ENCODE measurements around the gene GALNT7. TPM values are rescaled to one million over a fixed set of nuclear protein-coding genes. Genes with fewer than 3 reads are reported as not detected.

Gene GALNT7
- total and polyA plus RNA-seq, 4 donors, result 0.65 to 13.0 (median 2.1) TPM

DNA sequence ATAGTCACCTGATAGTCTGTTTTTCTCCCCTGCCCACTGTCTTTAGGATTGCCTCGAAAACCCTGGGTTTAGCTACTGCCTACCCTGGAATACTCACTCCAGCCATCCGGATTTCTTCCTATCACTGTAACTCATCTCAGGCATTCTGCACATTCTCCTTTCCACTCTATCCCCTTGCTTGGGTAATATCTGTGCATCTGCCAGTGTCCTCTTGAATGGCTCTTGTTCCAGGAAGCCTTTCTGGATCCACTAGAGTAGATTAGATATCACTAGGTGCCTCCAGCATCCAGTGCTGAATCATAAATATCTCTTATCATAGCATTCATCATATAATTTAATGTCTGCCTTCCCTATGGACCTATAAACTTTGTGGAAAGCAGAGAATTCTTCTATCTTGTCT, 17.1 kb upstream of the GALNT7 start:
- H3K9me3 ChIP-seq (ENCODE audit: control insufficient read depth in 4 of 4, low read length in 3 of 4), result no peaks in the 10 kb centered on the region
- no peaks in the 10 kb centered on the region for H3K27me3 ChIP-seq (ENCODE audit: control insufficient read depth in 4 of 4, insufficient read depth in 4 of 4, low read length in 3 of 4)
- no peak overlapping the region for H3K27ac ChIP-seq (ENCODE audit: low read depth in 1 of 2, low read length in 2 of 2)
- 80% methylated on average over 2 of the region's 2 CpGs for WGBS
- TF ChIP-seq, protein P1, sequence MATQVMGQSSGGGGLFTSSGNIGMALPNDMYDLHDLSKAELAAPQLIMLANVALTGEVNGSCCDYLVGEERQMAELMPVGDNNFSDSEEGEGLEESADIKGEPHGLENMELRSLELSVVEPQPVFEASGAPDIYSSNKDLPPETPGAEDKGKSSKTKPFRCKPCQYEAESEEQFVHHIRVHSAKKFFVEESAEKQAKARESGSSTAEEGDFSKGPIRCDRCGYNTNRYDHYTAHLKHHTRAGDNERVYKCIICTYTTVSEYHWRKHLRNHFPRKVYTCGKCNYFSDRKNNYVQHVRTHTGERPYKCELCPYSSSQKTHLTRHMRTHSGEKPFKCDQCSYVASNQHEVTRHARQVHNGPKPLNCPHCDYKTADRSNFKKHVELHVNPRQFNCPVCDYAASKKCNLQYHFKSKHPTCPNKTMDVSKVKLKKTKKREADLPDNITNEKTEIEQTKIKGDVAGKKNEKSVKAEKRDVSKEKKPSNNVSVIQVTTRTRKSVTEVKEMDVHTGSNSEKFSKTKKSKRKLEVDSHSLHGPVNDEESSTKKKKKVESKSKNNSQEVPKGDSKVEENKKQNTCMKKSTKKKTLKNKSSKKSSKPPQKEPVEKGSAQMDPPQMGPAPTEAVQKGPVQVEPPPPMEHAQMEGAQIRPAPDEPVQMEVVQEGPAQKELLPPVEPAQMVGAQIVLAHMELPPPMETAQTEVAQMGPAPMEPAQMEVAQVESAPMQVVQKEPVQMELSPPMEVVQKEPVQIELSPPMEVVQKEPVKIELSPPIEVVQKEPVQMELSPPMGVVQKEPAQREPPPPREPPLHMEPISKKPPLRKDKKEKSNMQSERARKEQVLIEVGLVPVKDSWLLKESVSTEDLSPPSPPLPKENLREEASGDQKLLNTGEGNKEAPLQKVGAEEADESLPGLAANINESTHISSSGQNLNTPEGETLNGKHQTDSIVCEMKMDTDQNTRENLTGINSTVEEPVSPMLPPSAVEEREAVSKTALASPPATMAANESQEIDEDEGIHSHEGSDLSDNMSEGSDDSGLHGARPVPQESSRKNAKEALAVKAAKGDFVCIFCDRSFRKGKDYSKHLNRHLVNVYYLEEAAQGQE (IDR thresholded peaks at IDR 0.05), result no peak
- no peak for TF ChIP-seq GABPA (IDR thresholded peaks at IDR 0.05 in 1 of 2, conservative IDR thresholded peaks at IDR 0.05 in 1 of 2)
- no peak for TF ChIP-seq TAF1 (conservative IDR thresholded peaks at IDR 0.05)
- H3K4me1 ChIP-seq (ENCODE audit: control insufficient read depth in 4 of 4, insufficient read depth in 4 of 4, low read length in 3 of 4), result no peaks in the 10 kb centered on the region
- no peak overlapping the region for H3K4me3 ChIP-seq (ENCODE audit: low read depth in 1 of 3, low read length in 3 of 3)
- DNase-seq (ENCODE audit: low spot score), result no peak
- H3K9ac ChIP-seq (ENCODE audit: low read depth in 1 of 2, low read length in 2 of 2), result no peak overlapping the region
- H3K36me3 ChIP-seq (ENCODE audit: control insufficient read depth in 4 of 4, insufficient read depth in 3 of 4, low read depth in 1 of 4, low read length in 3 of 4), result no peaks in the 10 kb centered on the region

DNA sequence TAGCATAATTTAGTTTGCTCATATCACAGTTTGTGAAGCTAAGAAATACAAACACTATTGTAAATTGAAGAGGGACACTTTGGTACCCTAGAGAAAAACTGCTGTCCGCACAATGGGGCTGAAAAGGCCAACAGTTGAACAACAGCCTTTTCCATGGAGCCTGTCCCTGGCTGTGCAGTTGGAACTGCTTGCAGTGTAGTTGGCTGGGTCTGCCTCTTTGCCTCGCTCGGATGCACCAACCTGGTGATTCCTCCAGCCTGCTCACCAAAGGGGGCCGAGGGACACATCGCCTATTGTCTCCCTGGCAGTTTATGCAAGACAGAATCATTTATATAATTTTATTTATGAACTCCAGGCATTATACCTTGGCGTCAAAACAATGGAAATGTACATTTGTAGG, 16.5 kb upstream of the GALNT7 start:
- no peak for DNase-seq (ENCODE audit: low spot score)
- Histone ChIP-seq H3K27me3 (ENCODE audit: control insufficient read depth in 4 of 4, insufficient read depth in 4 of 4, low read length in 3 of 4) (no peaks in the 10 kb centered on the region), H3K9ac (ENCODE audit: low read depth in 1 of 2, low read length in 2 of 2) (no peak overlapping the region), H3K27ac (ENCODE audit: low read depth in 1 of 2, low read length in 2 of 2) (no peak overlapping the region), H3K9me3 (ENCODE audit: control insufficient read depth in 4 of 4, low read length in 3 of 4) (no peaks in the 10 kb centered on the region), H3K36me3 (ENCODE audit: control insufficient read depth in 4 of 4, insufficient read depth in 3 of 4, low read depth in 1 of 4, low read length in 3 of 4) (no peaks in the 10 kb centered on the region), H3K4me1 (ENCODE audit: control insufficient read depth in 4 of 4, insufficient read depth in 4 of 4, low read length in 3 of 4) (no peaks in the 10 kb centered on the region), H3K4me3 (ENCODE audit: low read depth in 1 of 3, low read length in 3 of 3) (no peak overlapping the region)
- WGBS, result 95% methylated on average over 6 of the region's 6 CpGs
- TF ChIP-seq HNF4A (conservative IDR thresholded peaks at IDR 0.05) (no peak), GABPA (IDR thresholded peaks at IDR 0.05 in 1 of 2, conservative IDR thresholded peaks at IDR 0.05 in 1 of 2) (no peak), JUND (IDR thresholded peaks at IDR 0.05) (no peak), SP1 (IDR thresholded peaks at IDR 0.05) (no peak), FOXA2 (IDR thresholded peaks at IDR 0.05) (no peak), TAF1 (conservative IDR thresholded peaks at IDR 0.05) (no peak), FOXA1 (IDR thresholded peaks at IDR 0.05) (no peak), NR2F2 (IDR thresholded peaks at IDR 0.05) (no peak), HNF4G (IDR thresholded peaks at IDR 0.05) (no peak), EGR1 (IDR thresholded peaks at IDR 0.05; ENCODE audit: low read depth in 2 of 2) (no peak)
- TF ChIP-seq, protein P2, sequence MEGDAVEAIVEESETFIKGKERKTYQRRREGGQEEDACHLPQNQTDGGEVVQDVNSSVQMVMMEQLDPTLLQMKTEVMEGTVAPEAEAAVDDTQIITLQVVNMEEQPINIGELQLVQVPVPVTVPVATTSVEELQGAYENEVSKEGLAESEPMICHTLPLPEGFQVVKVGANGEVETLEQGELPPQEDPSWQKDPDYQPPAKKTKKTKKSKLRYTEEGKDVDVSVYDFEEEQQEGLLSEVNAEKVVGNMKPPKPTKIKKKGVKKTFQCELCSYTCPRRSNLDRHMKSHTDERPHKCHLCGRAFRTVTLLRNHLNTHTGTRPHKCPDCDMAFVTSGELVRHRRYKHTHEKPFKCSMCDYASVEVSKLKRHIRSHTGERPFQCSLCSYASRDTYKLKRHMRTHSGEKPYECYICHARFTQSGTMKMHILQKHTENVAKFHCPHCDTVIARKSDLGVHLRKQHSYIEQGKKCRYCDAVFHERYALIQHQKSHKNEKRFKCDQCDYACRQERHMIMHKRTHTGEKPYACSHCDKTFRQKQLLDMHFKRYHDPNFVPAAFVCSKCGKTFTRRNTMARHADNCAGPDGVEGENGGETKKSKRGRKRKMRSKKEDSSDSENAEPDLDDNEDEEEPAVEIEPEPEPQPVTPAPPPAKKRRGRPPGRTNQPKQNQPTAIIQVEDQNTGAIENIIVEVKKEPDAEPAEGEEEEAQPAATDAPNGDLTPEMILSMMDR (IDR thresholded peaks at IDR 0.05; ENCODE audit: low read depth, low read length, missing input control), result no peak
- TF ChIP-seq, protein P3, sequence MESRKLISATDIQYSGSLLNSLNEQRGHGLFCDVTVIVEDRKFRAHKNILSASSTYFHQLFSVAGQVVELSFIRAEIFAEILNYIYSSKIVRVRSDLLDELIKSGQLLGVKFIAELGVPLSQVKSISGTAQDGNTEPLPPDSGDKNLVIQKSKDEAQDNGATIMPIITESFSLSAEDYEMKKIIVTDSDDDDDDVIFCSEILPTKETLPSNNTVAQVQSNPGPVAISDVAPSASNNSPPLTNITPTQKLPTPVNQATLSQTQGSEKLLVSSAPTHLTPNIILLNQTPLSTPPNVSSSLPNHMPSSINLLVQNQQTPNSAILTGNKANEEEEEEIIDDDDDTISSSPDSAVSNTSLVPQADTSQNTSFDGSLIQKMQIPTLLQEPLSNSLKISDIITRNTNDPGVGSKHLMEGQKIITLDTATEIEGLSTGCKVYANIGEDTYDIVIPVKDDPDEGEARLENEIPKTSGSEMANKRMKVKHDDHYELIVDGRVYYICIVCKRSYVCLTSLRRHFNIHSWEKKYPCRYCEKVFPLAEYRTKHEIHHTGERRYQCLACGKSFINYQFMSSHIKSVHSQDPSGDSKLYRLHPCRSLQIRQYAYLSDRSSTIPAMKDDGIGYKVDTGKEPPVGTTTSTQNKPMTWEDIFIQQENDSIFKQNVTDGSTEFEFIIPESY (IDR thresholded peaks at IDR 0.05), result no peak
- TF ChIP-seq, protein P4, sequence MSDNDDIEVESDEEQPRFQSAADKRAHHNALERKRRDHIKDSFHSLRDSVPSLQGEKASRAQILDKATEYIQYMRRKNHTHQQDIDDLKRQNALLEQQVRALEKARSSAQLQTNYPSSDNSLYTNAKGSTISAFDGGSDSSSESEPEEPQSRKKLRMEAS (IDR thresholded peaks at IDR 0.05), result no peak
